Measurements from ENCODE around the gene KCNQ5. TPM values are rescaled to one million over a fixed set of nuclear protein-coding genes. Genes with fewer than 3 reads are reported as not detected.

The KCNQ5 gene
- total and polyA plus RNA-seq, 10 of the 15 experiments (the other 5 are each of a cell fraction or from before 2014, with no cell fraction given) = 0.60 to 16.2 (median 3.2) TPM

DNA sequence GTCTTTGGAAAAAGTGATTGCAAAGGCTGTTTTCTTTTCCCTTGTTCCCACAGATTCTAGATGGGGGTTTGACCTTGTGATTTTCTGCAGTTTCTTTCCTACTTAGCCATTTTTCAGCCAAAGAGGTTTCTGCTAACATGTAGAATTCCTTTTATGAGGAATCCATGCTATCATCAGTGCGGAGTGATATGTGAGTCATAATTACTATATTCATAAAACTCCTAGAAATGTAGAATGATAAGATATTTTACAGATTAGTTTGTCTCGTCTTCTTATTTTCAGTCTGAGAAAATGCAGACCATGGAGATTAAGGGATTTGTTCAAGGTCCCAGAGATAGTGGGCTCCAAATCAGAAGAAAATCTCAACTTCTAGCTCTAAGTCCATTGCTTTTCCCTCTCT is 98.6 kb downstream of the KCNQ5 start:
- CTCF ChIA-PET = interaction anchor here (1.2 kb wide), 1 partner anchor 102 kb away, joined by 3 read pairs; no protein-coding TSS in a partner anchor
- no peak overlapping the region for H3K4me3 ChIP-seq
- TF ChIP-seq NR2C1 (IDR thresholded peaks at IDR 0.05) = no peak
- intact Hi-C loops (cut with micrococcal nuclease; ENCODE audit: unreplicated experiment) (no loop called here), in situ Hi-C loops (cut with MboI) (no loop called here)
- POLR2A ChIA-PET = interaction anchor here (0.5 kb wide), 1 partner anchor 545 kb away, joined by 3 read pairs; no protein-coding TSS in a partner anchor
- no peak overlapping the region for H3K27ac ChIP-seq (ENCODE audit: control insufficient read depth, insufficient read depth)
- RAD21 ChIA-PET (ENCODE audit: unreplicated experiment) = interaction anchor here (1.6 kb wide), 1 partner anchor 104 kb away, joined by 3 read pairs; no protein-coding TSS in a partner anchor
- no peaks in the 10 kb centered on the region for H3K36me3 ChIP-seq (ENCODE audit: control insufficient read depth in 2 of 2, insufficient read depth in 2 of 2, low read length in 1 of 2)
- 100% methylated on average over 2 of the region's 2 CpGs for WGBS (ENCODE audit: insufficient coverage, insufficient replicate concordance, low lambda C conversion rate, missing lambda C conversion rate)
- FAIRE-seq (no peak), DNase-seq (ENCODE audit: low read depth, low spot score) (no peak), ATAC-seq (no peak)
- no peaks in the 10 kb centered on the region for H4K20me1 ChIP-seq (ENCODE audit: control insufficient read depth, insufficient read depth)
- H3K4me2 ChIP-seq (ENCODE audit: control insufficient read depth, insufficient read depth) = no peak overlapping the region
- no peak overlapping the region for H3K9ac ChIP-seq (ENCODE audit: control insufficient read depth, insufficient read depth, low read length)
- H3K9me3 ChIP-seq (replicated peaks; ENCODE audit: control insufficient read depth, insufficient read depth, low read length) = no peaks in the 10 kb centered on the region
- SMC1A ChIA-PET (ENCODE audit: uncharacterized antibody, unreplicated experiment) = interaction anchor here (0.7 to 6.3 kb wide), 2 partner anchors 27 to 39 kb away, joined by 3 to 38 read pairs; no protein-coding TSS in a partner anchor
- no TSS peak for BruUV-seq (replicated peaks)
- H2AFZ ChIP-seq (ENCODE audit: control insufficient read depth, low read depth, low read length) = no peak overlapping the region
- H3K79me2 ChIP-seq (ENCODE audit: control insufficient read depth, insufficient read depth, low read length) = peaks cover 3% of the 10 kb centered on the region
- H3K4me1 ChIP-seq (ENCODE audit: control insufficient read depth, insufficient read depth, low read length) = peaks cover 2% of the 10 kb centered on the region; the same call in 1 of the 2 replicates
- H3K27me3 ChIP-seq (replicated peaks in 1 of 2; ENCODE audit: control insufficient read depth in 2 of 2, insufficient read depth in 2 of 2, low read length in 1 of 2) = no peaks in the 10 kb centered on the region

DNA sequence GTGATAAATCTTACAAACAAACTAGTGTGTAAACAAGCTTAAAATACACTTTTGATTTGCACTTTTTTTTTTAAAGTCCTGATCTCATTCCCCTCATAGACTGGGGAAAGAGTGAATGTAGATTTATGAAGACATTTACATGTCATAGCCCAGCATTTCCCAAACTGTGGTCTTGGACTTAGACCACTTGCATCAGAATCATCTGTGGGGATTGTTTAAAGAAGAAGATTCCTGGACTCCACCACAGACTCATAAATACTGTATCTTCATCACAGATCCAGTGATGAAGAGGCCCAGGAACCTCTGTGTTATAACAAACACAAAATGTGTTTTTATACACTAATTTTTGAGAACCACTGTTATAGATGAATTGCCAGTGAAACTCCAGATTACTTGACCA is 99.5 kb downstream of the KCNQ5 start:
- no peaks in the 10 kb centered on the region for H4K20me1 ChIP-seq (ENCODE audit: control insufficient read depth, insufficient read depth)
- H3K79me2 ChIP-seq (ENCODE audit: control insufficient read depth, insufficient read depth, low read length) = peaks cover 5% of the 10 kb centered on the region
- H3K27ac ChIP-seq (ENCODE audit: control insufficient read depth, insufficient read depth) = no peak overlapping the region
- no peaks in the 10 kb centered on the region for H3K36me3 ChIP-seq (ENCODE audit: control insufficient read depth in 2 of 2, insufficient read depth in 2 of 2, low read length in 1 of 2)
- H2AFZ ChIP-seq (ENCODE audit: control insufficient read depth, low read depth, low read length) = no peak overlapping the region
- H3K9ac ChIP-seq (ENCODE audit: control insufficient read depth, insufficient read depth, low read length) = no peak overlapping the region
- FAIRE-seq (no peak), DNase-seq (ENCODE audit: low read depth, low spot score) (no peak), ATAC-seq (no peak)
- ChIA-PET RAD21 (ENCODE audit: unreplicated experiment) (interaction anchor here (1.6 kb wide), 1 partner anchor 105 kb away, joined by 3 read pairs; no protein-coding TSS in a partner anchor), CTCF (interaction anchor here (1.2 to 1.9 kb wide), 3 partner anchors 13 to 101 kb away, joined by 3 to 5 read pairs (median 3); no protein-coding TSS in a partner anchor), POLR2A (interaction anchor here (0.9 to 1.0 kb wide), 2 partner anchors 32 to 169 kb away, joined by 3 read pairs; no protein-coding TSS in a partner anchor), SMC1A (ENCODE audit: uncharacterized antibody, unreplicated experiment) (interaction anchor here (1.6 to 6.3 kb wide), 2 partner anchors 22 to 28 kb away, joined by 5 to 38 read pairs; no protein-coding TSS in a partner anchor)
- no peak overlapping the region for H3K4me3 ChIP-seq
- no TSS peak for BruUV-seq (replicated peaks)
- TF ChIP-seq, protein P1, sequence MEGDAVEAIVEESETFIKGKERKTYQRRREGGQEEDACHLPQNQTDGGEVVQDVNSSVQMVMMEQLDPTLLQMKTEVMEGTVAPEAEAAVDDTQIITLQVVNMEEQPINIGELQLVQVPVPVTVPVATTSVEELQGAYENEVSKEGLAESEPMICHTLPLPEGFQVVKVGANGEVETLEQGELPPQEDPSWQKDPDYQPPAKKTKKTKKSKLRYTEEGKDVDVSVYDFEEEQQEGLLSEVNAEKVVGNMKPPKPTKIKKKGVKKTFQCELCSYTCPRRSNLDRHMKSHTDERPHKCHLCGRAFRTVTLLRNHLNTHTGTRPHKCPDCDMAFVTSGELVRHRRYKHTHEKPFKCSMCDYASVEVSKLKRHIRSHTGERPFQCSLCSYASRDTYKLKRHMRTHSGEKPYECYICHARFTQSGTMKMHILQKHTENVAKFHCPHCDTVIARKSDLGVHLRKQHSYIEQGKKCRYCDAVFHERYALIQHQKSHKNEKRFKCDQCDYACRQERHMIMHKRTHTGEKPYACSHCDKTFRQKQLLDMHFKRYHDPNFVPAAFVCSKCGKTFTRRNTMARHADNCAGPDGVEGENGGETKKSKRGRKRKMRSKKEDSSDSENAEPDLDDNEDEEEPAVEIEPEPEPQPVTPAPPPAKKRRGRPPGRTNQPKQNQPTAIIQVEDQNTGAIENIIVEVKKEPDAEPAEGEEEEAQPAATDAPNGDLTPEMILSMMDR (IDR thresholded peaks at IDR 0.05 in 2 of 3, conservative IDR thresholded peaks at IDR 0.05 in 1 of 3; ENCODE audit: control insufficient read depth in 2 of 3, extremely low read depth in 1 of 3, insufficient read depth in 1 of 3, low read depth in 3 of 3, low read length in 3 of 3) = no peak
- no peak for TF ChIP-seq STAT1 (conservative IDR thresholded peaks at IDR 0.05)
- no peak for TF ChIP-seq NR2C2 (IDR thresholded peaks at IDR 0.05; ENCODE audit: borderline replicate concordance, control insufficient read depth, insufficient read length, low read depth)
- no peak for TF ChIP-seq NR2F1 (conservative IDR thresholded peaks at IDR 0.05)
- no peak for TF ChIP-seq PML (IDR thresholded peaks at IDR 0.05; ENCODE audit: low read length)
- no peak for TF ChIP-seq CBFB (IDR thresholded peaks at IDR 0.05; ENCODE audit: low read depth)
- TF ChIP-seq FOXK2 (IDR thresholded peaks at IDR 0.05) = no peak
- no peak for TF ChIP-seq ESRRA (IDR thresholded peaks at IDR 0.05; ENCODE audit: low read length)
- TF ChIP-seq NFYA (IDR thresholded peaks at IDR 0.05; ENCODE audit: borderline replicate concordance, low read depth, low read length) = no peak
- TF ChIP-seq SMAD1 (IDR thresholded peaks at IDR 0.05; ENCODE audit: low read depth, partially characterized antibody) = no peak
- TF ChIP-seq MYC (IDR thresholded peaks at IDR 0.05; ENCODE audit: insufficient read depth, insufficient read length, insufficient replicate concordance, low read length, severe bottlenecking) = no peak
- no peak for TF ChIP-seq BMI1 (IDR thresholded peaks at IDR 0.05; ENCODE audit: borderline replicate concordance)
- TF ChIP-seq, protein P2, sequence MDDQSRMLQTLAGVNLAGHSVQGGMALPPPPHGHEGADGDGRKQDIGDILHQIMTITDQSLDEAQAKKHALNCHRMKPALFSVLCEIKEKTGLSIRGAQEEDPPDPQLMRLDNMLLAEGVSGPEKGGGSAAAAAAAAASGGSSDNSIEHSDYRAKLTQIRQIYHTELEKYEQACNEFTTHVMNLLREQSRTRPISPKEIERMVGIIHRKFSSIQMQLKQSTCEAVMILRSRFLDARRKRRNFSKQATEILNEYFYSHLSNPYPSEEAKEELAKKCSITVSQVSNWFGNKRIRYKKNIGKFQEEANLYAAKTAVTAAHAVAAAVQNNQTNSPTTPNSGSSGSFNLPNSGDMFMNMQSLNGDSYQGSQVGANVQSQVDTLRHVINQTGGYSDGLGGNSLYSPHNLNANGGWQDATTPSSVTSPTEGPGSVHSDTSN (IDR thresholded peaks at IDR 0.05; ENCODE audit: insufficient replicate concordance, low read depth, low read length) = no peak
- no peaks in the 10 kb centered on the region; the same call in 2 of the 3 replicates for H3K9me3 ChIP-seq (replicated peaks; ENCODE audit: control insufficient read depth, insufficient read depth, low read length)
- H3K27me3 ChIP-seq (replicated peaks in 1 of 2; ENCODE audit: control insufficient read depth in 2 of 2, insufficient read depth in 2 of 2, low read length in 1 of 2) = no peaks in the 10 kb centered on the region
- intact Hi-C loops (cut with micrococcal nuclease; ENCODE audit: unreplicated experiment) = no loop called here
- H3K4me1 ChIP-seq (ENCODE audit: control insufficient read depth, insufficient read depth, low read length) = peaks cover 2% of the 10 kb centered on the region; the same call in 1 of the 2 replicates
- in situ Hi-C loops (cut with MboI) = no loop called here
- H3K4me2 ChIP-seq (ENCODE audit: control insufficient read depth, insufficient read depth) = no peak overlapping the region

All from GM12878 (cell line).